Body of pancreas (tissue), 4 donors: Measurements from ENCODE around the gene ZFYVE9.

Source experiments
- CTCF ChIP-seq, 7 experiments: fragments of 450-650 bp in 4 of 7; fragments of 200-600 bp in 3 of 7; sonication (generic) in 3 of 7; IDR thresholded peaks; one replicate each; pipeline ENCODE4 v1.5.1; 2016 to 2019; ENCODE audit warnings: antibody characterized with exemption in 7 of 7
- POLR2A ChIP-seq, 3 donors: fragments of 450-650 bp; IDR thresholded peaks; one replicate each; pipeline ENCODE4 v1.6.1; 2016; ENCODE audit warnings: antibody characterized with exemption in 3 of 3, mild to moderate bottlenecking in 2 of 3

GRCh38 chr1:52239708-52240001 is 97.8 kb downstream of the ZFYVE9 start:
- TF ChIP-seq CTCF (IDR thresholded peaks at IDR 0.05) (no peak), POLR2A (IDR thresholded peaks at IDR 0.05) (no peak)
